ENCODE measurements around the gene ZNF764. TPM values are rescaled to one million over a fixed set of nuclear protein-coding genes. Genes with fewer than 3 reads are reported as not detected.

ZNF764 gene
- total RNA-seq = 10 to 100 TPM; 18.1 to 18.5 TPM

DNA sequence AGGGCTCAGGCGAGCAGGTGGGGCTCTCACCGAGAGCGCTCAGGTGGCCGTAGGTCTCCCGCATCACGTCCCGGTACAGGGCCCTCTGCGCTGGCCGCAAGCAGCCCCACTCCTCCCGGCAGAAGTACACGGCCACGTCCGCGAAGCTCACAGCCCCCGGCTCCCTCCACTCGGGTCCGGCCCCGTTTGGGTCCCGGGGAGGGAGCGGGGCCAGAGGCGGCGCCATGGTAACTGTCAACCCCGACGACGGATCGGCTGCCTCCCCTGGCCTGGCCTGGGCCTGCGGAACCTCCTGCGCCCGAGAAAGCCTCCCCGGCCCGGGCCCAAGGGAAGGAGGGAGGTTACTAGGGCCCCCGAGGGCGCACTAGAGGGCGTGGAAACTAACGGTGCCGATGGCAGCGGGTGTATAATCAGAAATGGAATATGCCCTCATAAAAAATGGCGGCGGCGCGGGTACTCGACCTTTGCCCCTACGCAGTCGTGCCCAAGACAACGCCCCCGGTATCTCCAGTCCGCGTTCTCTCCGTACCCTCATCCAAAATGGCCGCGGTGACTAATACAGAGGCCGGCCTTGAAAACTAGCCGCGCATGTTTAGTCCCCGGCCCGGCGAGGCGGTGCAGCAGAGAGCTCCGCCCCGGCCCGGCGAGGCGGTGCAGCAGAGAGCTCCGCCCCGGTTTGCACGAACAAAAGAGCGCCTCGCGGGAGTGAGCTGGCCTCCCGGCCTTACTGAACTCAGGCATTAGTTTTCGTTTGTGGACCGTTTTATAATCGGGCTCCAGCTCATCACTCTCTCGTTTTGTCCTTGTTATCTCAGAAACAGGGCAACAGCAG, at the start of gene ZNF764:
Gene ZNF764 (minus strand): TSS at position 418 of the 832 bp plus-strand sequence. CDS start 192 bp downstream, at position 226.

GRCh38 chr16:30585400-30586191, 27.4 kb upstream of the ZNF764 start, which contains the start of gene ZNF785:
Gene ZNF785 (minus strand): TSS chr16:30585697. CDS start chr16:30585611, 86 bp downstream.

DNA sequence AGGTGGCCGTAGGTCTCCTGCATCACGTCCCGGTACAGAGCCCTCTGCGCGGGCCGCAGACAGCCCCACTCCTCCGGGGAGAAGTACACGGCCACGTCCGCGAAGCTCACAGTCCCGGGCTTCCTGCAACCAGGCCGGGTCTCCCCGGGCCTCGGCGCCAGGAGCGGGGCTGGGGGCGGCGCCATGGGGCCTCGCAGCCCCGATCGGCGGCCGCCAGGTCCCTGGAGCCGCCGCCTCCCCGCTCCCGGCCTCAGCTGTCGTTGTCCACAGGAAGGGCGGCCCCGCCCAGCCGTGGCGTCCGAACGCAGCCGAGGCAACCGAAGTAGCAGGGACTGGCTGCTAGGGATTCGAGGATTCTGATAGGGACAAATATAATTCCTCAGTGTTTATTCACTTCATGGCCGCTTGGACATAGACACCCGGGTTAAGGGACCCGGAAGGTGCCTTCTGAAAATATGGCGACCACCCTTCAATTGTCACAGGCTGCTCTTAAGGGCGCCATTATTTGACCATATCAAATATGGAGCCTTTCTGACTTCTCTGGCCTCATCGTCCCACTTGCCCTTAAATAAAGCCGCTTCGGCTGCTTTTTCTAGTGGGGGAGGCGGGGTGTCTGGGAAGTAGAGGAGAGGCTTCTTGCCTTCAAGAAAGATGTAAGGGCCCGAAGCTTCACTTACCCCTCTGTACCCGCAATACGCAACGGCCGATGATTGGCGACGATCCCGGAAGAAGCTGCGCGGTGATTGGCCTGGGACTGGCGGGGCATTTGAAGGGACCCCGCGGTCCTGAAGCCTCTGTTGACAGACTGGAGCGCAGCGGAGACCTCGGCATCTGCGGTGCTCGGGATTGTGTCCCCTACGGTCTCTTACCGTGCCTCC, 13.5 kb upstream of the ZNF764 start, which contains the start of gene ZNF688:
Gene ZNF688 (minus strand): TSS at position 270 of the 878 bp plus-strand sequence. CDS start 85 bp downstream, at position 185.

DNA sequence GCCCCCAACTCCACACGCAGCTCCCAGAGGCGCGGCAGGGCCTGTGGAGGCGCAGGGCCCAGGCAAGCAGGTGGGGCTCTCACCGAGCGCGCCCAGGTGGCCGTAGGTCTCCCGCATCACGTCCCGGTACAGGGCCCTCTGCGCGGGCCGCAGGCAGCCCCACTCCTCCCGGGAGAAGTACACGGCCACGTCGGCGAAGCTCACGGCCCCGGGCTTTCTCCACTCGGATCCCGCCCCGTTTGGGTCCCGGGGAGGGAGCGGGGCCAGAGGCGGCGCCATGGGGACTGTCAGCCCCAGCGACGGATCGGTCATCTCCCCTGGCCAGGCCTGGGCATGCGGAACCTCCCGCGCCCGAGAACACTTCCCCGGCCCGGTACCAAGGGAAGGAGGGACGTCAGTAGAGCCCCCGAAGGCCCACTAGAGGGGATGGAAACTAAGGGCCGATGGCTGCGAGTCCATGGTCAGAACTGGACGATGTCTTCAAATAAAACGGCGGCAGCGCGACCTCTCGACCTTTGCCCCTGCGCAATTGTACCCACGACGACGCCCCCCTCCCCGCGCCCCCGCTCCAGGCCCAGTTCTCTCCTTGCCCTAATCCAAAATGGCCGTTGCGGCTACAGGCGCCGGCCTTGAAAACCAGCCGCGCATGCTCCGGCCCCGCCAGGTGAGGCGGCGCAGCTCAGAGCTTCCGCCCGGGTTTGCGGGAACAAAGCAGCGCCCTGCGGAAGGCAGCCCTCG, 23.6 kb downstream of the ZNF764 start, which contains the start of gene ZNF747:
Gene ZNF747 (minus strand): TSS at position 491 of the 738 bp plus-strand sequence. CDS start 179 bp downstream, at position 312.

GRCh38 chr16:30526137-30526822, 31.9 kb downstream of the ZNF764 start, which contains the start of gene ZNF768:
Gene ZNF768 (minus strand): TSS chr16:30526566. CDS start chr16:30526413, 153 bp downstream.

Small RNA genes lying within 50 kb of the gene (microRNA-seq; reads per million reads assigned to microRNA genes)
- gene MIR4518 (ENCODE audit: borderline microRNAs expressed, borderline replicate concordance) = 29.0 reads per million, percentile 55 among the genes with 10 or more reads in this experiment

Other genes with a start within 250 kb of the ZNF764 start
- gene CD2BP2, start 203.1 kb downstream of the ZNF764 start, total RNA-seq = 10 to 100 TPM; 51.3 to 55.5 TPM
- gene TBC1D10B, start 187.9 kb downstream of the ZNF764 start, total RNA-seq = 10 to 100 TPM; 55.5 to 58.2 TPM
- gene MYL11, start 183.6 kb downstream of the ZNF764 start, total RNA-seq = under 1 TPM in 1 of 2 experiments, not detected in 1; 0.78 TPM
- gene SEPTIN1, start 175.8 kb downstream of the ZNF764 start, total RNA-seq = 100 to 1,000 TPM; 383 to 413 TPM
- gene ZNF48, start 163.0 kb downstream of the ZNF764 start, total RNA-seq = 10 to 100 TPM; 14.3 to 14.9 TPM
- gene ZNF771, start 150.8 kb downstream of the ZNF764 start, total RNA-seq = 1 to 10 TPM; 3.8 to 4.3 TPM
- gene DCTPP1, start 128.3 kb downstream of the ZNF764 start, total RNA-seq = 10 to 100 TPM; 39.9 to 40.3 TPM
- 10 to 100 TPM; 56.7 to 59.9 TPM for gene SEPHS2, start 112.5 kb downstream of the ZNF764 start, total RNA-seq
- gene ITGAL, start 85.6 kb downstream of the ZNF764 start, total RNA-seq = 100 to 1,000 TPM; 550 to 559 TPM
- gene ZNF768, start 31.8 kb downstream of the ZNF764 start, total RNA-seq = 1 to 10 TPM; 4.9 to 5.3 TPM
- gene ZNF747, start 23.5 kb downstream of the ZNF764 start, total RNA-seq = 10 to 100 TPM; 11.8 to 12.3 TPM
- gene ZNF688, start 13.3 kb upstream of the ZNF764 start, total RNA-seq = 10 to 100 TPM; 16.3 TPM
- 10 to 100 TPM; 18.2 to 19.7 TPM for gene ZNF785, start 27.3 kb upstream of the ZNF764 start, total RNA-seq
- 10 to 100 TPM; 10.6 to 10.8 TPM for gene ZNF689, start 52.0 kb upstream of the ZNF764 start, total RNA-seq
- gene PRR14, start 92.6 kb upstream of the ZNF764 start, total RNA-seq = 10 to 100 TPM; 71.0 to 75.9 TPM
- gene FBRS, start 100.1 kb upstream of the ZNF764 start, total RNA-seq = 10 to 100 TPM; 95.3 to 95.6 TPM
- 10 to 100 TPM; 72.5 to 75.9 TPM for gene SRCAP, start 140.8 kb upstream of the ZNF764 start, total RNA-seq
- gene PHKG2, start 190.1 kb upstream of the ZNF764 start, total RNA-seq = 10 to 100 TPM; 34.6 to 37.1 TPM
- 1 to 10 TPM; 2.2 to 2.4 TPM for gene CFAP119, start 203.7 kb upstream of the ZNF764 start, total RNA-seq
- 10 to 100 TPM; 83.1 to 85.9 TPM for gene RNF40, start 203.9 kb upstream of the ZNF764 start, total RNA-seq
- gene ZNF629, start 228.8 kb upstream of the ZNF764 start, total RNA-seq = 1 to 10 TPM; 2.5 to 2.6 TPM